Nephron (organoid): Measurements from ENCODE around the gene CREB5.

Source experiments
- H3K27ac Mint-ChIP-seq, 3 experiments: 2 replicates each; pipeline ENCODE4 v1.8.0; 2020; ENCODE audit warnings: mixed read lengths in 3 of 3, mild to moderate bottlenecking in 2 of 3, moderate library complexity in 1 of 3
- H3K27me3 Mint-ChIP-seq: 2 replicates; pipeline ENCODE4 v1.8.0; 2021; ENCODE audit warnings: low read depth, mild to moderate bottlenecking, moderate library complexity, mixed read lengths
- H3K36me3 Mint-ChIP-seq: 2 replicates; pipeline ENCODE4 v1.8.0; 2020; ENCODE audit warnings: low read depth, mixed read lengths
- H3K4me1 Mint-ChIP-seq: 2 replicates; pipeline ENCODE4 v1.8.0; 2020; ENCODE audit warnings: mixed read lengths
- H3K4me3 Mint-ChIP-seq, 3 experiments: 2 replicates each; pipeline ENCODE4 v1.8.0; 2020; ENCODE audit warnings: mild to moderate bottlenecking in 3 of 3, mixed read lengths in 3 of 3, moderate library complexity in 2 of 3
- H3K9me3 Mint-ChIP-seq: 2 replicates; pipeline ENCODE4 v1.8.0; 2020; ENCODE audit warnings: mixed read lengths
- CTCF ChIP-seq, 3 experiments: fragments of 200-600 bp; sonication (generic); IDR thresholded peaks; one replicate each; pipeline ENCODE4 v1.5.0; 2021; ENCODE audit warnings: antibody characterized with exemption in 3 of 3; ENCODE audit not compliant: unreplicated experiment in 3 of 3

The CREB5 gene

GRCh38 chr7:28641752-28642545 lies 229.6 kb downstream of the CREB5 start:
- H3K4me3 Mint-ChIP-seq, result no peak overlapping the region
- no peak for TF ChIP-seq CTCF (IDR thresholded peaks at IDR 0.05; ENCODE audit: unreplicated experiment in 3 of 3)
- H3K27ac Mint-ChIP-seq, result peak overlapping the region; percentile 6 to 49 (median 12)
- H3K27me3 Mint-ChIP-seq, result peaks cover 4% of the 10 kb centered on the region
- H3K9me3 Mint-ChIP-seq, result no peaks in the 10 kb centered on the region
- no peaks in the 10 kb centered on the region for H3K36me3 Mint-ChIP-seq
- peaks cover 13% of the 10 kb centered on the region for H3K4me1 Mint-ChIP-seq

GRCh38 chr7:28643188-28643569 lies 230.9 kb downstream of the CREB5 start:
- no peaks in the 10 kb centered on the region for H3K36me3 Mint-ChIP-seq
- no peak for TF ChIP-seq CTCF (IDR thresholded peaks at IDR 0.05; ENCODE audit: unreplicated experiment in 3 of 3)

GRCh38 chr7:28643584-28644340 lies 231.4 kb downstream of the CREB5 start:
- no peak for TF ChIP-seq CTCF (IDR thresholded peaks at IDR 0.05; ENCODE audit: unreplicated experiment in 3 of 3)
- H3K4me3 Mint-ChIP-seq, result no peak overlapping the region
- no peaks in the 10 kb centered on the region for H3K9me3 Mint-ChIP-seq
- H3K4me1 Mint-ChIP-seq, result peaks cover 13% of the 10 kb centered on the region
- H3K27me3 Mint-ChIP-seq, result peaks cover 4% of the 10 kb centered on the region
- H3K36me3 Mint-ChIP-seq, result no peaks in the 10 kb centered on the region
- peak overlapping the region in 1 of 3 experiments; percentile 20 for H3K27ac Mint-ChIP-seq

More at GRCh38 chr7:28643188-28643569, 230.9 kb downstream of the CREB5 start:
- Mint-ChIP-seq H3K4me1 (peaks cover 13% of the 10 kb centered on the region), H3K9me3 (no peaks in the 10 kb centered on the region), H3K4me3 (no peak overlapping the region), H3K27me3 (peaks cover 4% of the 10 kb centered on the region), H3K27ac (peak overlapping the region in 1 of 3 experiments; percentile 20)

GRCh38 chr7:28645866-28646265 lies 233.5 kb downstream of the CREB5 start:
- Mint-ChIP-seq H3K4me1 (peaks cover 13% of the 10 kb centered on the region), H3K4me3 (no peak overlapping the region), H3K36me3 (no peaks in the 10 kb centered on the region), H3K27me3 (peaks cover 4% of the 10 kb centered on the region), H3K27ac (no peak overlapping the region), H3K9me3 (no peaks in the 10 kb centered on the region)
- TF ChIP-seq CTCF (IDR thresholded peaks at IDR 0.05; ENCODE audit: unreplicated experiment in 3 of 3), result no peak

GRCh38 chr7:28646376-28647075 lies 234.2 kb downstream of the CREB5 start:
- peaks cover under 1% of the 10 kb centered on the region for H3K27me3 Mint-ChIP-seq
- H3K9me3 Mint-ChIP-seq, result no peaks in the 10 kb centered on the region
- H3K36me3 Mint-ChIP-seq, result no peaks in the 10 kb centered on the region
- TF ChIP-seq CTCF (IDR thresholded peaks at IDR 0.05; ENCODE audit: unreplicated experiment in 3 of 3), result no peak
- H3K4me1 Mint-ChIP-seq, result peaks cover 13% of the 10 kb centered on the region
- no peak overlapping the region for H3K4me3 Mint-ChIP-seq
- no peak overlapping the region for H3K27ac Mint-ChIP-seq
